Measurements from ENCODE around the gene TEX48. TPM values are rescaled to one million over a fixed set of nuclear protein-coding genes. Genes with fewer than 3 reads are reported as not detected.

TEX48 gene
- total RNA-seq, 2 experiments from 2014 or later: 0.69 to 0.75 TPM

- ATAC-seq (no peak), DNase-seq (no peak)
- H3K27me3 Mint-ChIP-seq: no peaks in the 10 kb centered on the region
- peaks cover 20% of the 10 kb centered on the region for H3K4me1 Mint-ChIP-seq
- intact Hi-C loops (cut with DNase I, micrococcal nuclease): no loop called here
- POLR2A ChIA-PET: no interaction called here
- no peak overlapping the region for H3K27ac Mint-ChIP-seq
- CTCF ChIA-PET: interaction anchor here (1.1 to 1.6 kb wide), 2 partner anchors 11 to 17 kb away, joined by 4 to 9 read pairs; no protein-coding TSS in a partner anchor
- no peaks in the 10 kb centered on the region for H3K9me3 Mint-ChIP-seq (ENCODE audit: low read depth)
- H3K36me3 Mint-ChIP-seq (ENCODE audit: low read depth): no peaks in the 10 kb centered on the region
- H3K4me3 Mint-ChIP-seq: no peak overlapping the region
Measured at GRCh38 chr9:114669961-114670360, 12.0 kb downstream of the TEX48 start.

GRCh38 chr9:114668146-114668545 is 13.8 kb downstream of the TEX48 start:
- Mint-ChIP-seq H3K27me3 (peaks cover 2% of the 10 kb centered on the region), H3K4me3 (no peak overlapping the region), H3K36me3 (ENCODE audit: low read depth) (no peaks in the 10 kb centered on the region), H3K9me3 (ENCODE audit: low read depth) (no peaks in the 10 kb centered on the region), H3K27ac (no peak overlapping the region), H3K4me1 (peaks cover 10% of the 10 kb centered on the region)
- intact Hi-C loops (cut with DNase I, micrococcal nuclease): no loop called here
- POLR2A ChIA-PET: no interaction called here
- CTCF ChIA-PET: interaction anchor here (0.7 to 5.7 kb wide), 3 partner anchors 14 to 263 kb away, joined by 3 to 33 read pairs (median 4); no protein-coding TSS in a partner anchor
- ATAC-seq: no peak
- DNase-seq: no peak

GRCh38 chr9:114666851-114667250 is 15.1 kb downstream of the TEX48 start:
- intact Hi-C loops (cut with DNase I, micrococcal nuclease): no loop called here
- Mint-ChIP-seq H3K27ac (peak overlapping the region; percentile 1), H3K27me3 (peaks cover 5% of the 10 kb centered on the region), H3K9me3 (ENCODE audit: low read depth) (no peaks in the 10 kb centered on the region), H3K4me3 (no peak overlapping the region), H3K36me3 (ENCODE audit: low read depth) (no peaks in the 10 kb centered on the region), H3K4me1 (peaks cover 10% of the 10 kb centered on the region)
- ChIA-PET POLR2A (interaction anchor here (0.5 kb wide), 1 partner anchor 10 kb away, joined by 3 read pairs; no protein-coding TSS in a partner anchor), CTCF (interaction anchor here (1.2 to 5.7 kb wide), 5 partner anchors 13 to 261 kb away, joined by 3 to 33 read pairs (median 5); no protein-coding TSS in a partner anchor)
- ATAC-seq (no peak), DNase-seq (peak; percentile 24)

GRCh38 chr9:114666401-114666800 is 15.6 kb downstream of the TEX48 start:
- Mint-ChIP-seq H3K4me3 (no peak overlapping the region), H3K27me3 (peaks cover 5% of the 10 kb centered on the region), H3K4me1 (peaks cover 10% of the 10 kb centered on the region), H3K27ac (peak overlapping the region; percentile 1), H3K9me3 (ENCODE audit: low read depth) (no peaks in the 10 kb centered on the region), H3K36me3 (ENCODE audit: low read depth) (no peaks in the 10 kb centered on the region)
- ChIA-PET CTCF (interaction anchor here (1.2 to 5.7 kb wide), 5 partner anchors 12 to 261 kb away, joined by 3 to 33 read pairs (median 5); no protein-coding TSS in a partner anchor), POLR2A (interaction anchor here (0.5 kb wide), 1 partner anchor 10 kb away, joined by 3 read pairs; no protein-coding TSS in a partner anchor)
- intact Hi-C loops (cut with DNase I, micrococcal nuclease): no loop called here
- DNase-seq (no peak), ATAC-seq (no peak)

GRCh38 chr9:114664181-114664580 is 17.8 kb downstream of the TEX48 start:
- H3K36me3 Mint-ChIP-seq (ENCODE audit: low read depth): no peaks in the 10 kb centered on the region
- no peaks in the 10 kb centered on the region for H3K9me3 Mint-ChIP-seq (ENCODE audit: low read depth)
- CTCF ChIA-PET: interaction anchor here (1.3 to 5.7 kb wide), 4 partner anchors 10 to 259 kb away, joined by 4 to 33 read pairs (median 6); no protein-coding TSS in a partner anchor
- POLR2A ChIA-PET: no interaction called here
- no peak overlapping the region for H3K4me3 Mint-ChIP-seq
- no peak overlapping the region for H3K27ac Mint-ChIP-seq
- no peak for ATAC-seq
- DNase-seq: no peak
- intact Hi-C loops (cut with DNase I, micrococcal nuclease): loop anchor here in 1 of 2 experiments (5.0 kb wide), 1 partner anchor 863 kb away; no protein-coding TSS in a partner anchor
- H3K27me3 Mint-ChIP-seq: peaks cover 5% of the 10 kb centered on the region
- peaks cover 10% of the 10 kb centered on the region for H3K4me1 Mint-ChIP-seq

GRCh38 chr9:114662081-114662989 is 19.7 kb downstream of the TEX48 start:
- intact Hi-C loops (cut with DNase I, micrococcal nuclease): loop anchor here (1.0 to 5.0 kb wide), 3 partner anchors 352 to 865 kb away; no protein-coding TSS in a partner anchor
- peaks cover 9% of the 10 kb centered on the region for H3K4me1 Mint-ChIP-seq
- ChIA-PET POLR2A (no interaction called here), CTCF (interaction anchor here (0.7 to 5.7 kb wide), 14 partner anchors 8 to 352 kb away, joined by 3 to 33 read pairs (median 4); partner anchors contain the start of gene TEX48)
- no peak overlapping the region for H3K4me3 Mint-ChIP-seq
- DNase-seq (peak; percentile 80), ATAC-seq (peak; percentile 92)
- H3K9me3 Mint-ChIP-seq (ENCODE audit: low read depth): no peaks in the 10 kb centered on the region
- H3K27me3 Mint-ChIP-seq: peaks cover 5% of the 10 kb centered on the region
- no peak overlapping the region for H3K27ac Mint-ChIP-seq
- H3K36me3 Mint-ChIP-seq (ENCODE audit: low read depth): no peaks in the 10 kb centered on the region

GRCh38 chr9:114657705-114658104 is 24.3 kb downstream of the TEX48 start, which contains the start of gene TEX53:
TSS of gene TEX53 (minus strand) at chr9:114657805. CDS start at chr9:114657774, 31 bp downstream.
- Mint-ChIP-seq H3K9me3 (ENCODE audit: low read depth) (no peaks in the 10 kb centered on the region), H3K4me3 (no peak within 1 kb of the TSS), H3K36me3 (ENCODE audit: low read depth) (no peaks in the 10 kb centered on the region), H3K27me3 (peaks cover 4% of the 10 kb centered on the region), H3K27ac (no peak within 1 kb of the TSS), H3K4me1 (peaks cover 14% of the 10 kb centered on the region)
- ATAC-seq: no peak
- POLR2A ChIA-PET: no interaction called here
- DNase-seq: no peak
- CTCF ChIA-PET: interaction anchor here (1.0 to 1.5 kb wide), 3 partner anchors 23 to 354 kb away, joined by 3 to 5 read pairs (median 4); no protein-coding TSS in a partner anchor
- intact Hi-C loops (cut with DNase I, micrococcal nuclease): no loop called here

- Mint-ChIP-seq H3K9me3 (ENCODE audit: low read depth) (no peaks in the 10 kb centered on the region), H3K4me1 (peaks cover 23% of the 10 kb centered on the region), H3K27me3 (no peaks in the 10 kb centered on the region), H3K4me3 (no peak overlapping the region), H3K27ac (no peak overlapping the region), H3K36me3 (ENCODE audit: low read depth) (no peaks in the 10 kb centered on the region)
- POLR2A ChIA-PET: no interaction called here
- DNase-seq (no peak), ATAC-seq (no peak)
- CTCF ChIA-PET: interaction anchor here (0.8 to 1.0 kb wide), 2 partner anchors 251 to 272 kb away, joined by 3 to 4 read pairs; no protein-coding TSS in a partner anchor
- intact Hi-C loops (cut with DNase I, micrococcal nuclease): no loop called here
Measured at GRCh38 chr9:114656301-114656700, 25.7 kb downstream of the TEX48 start.

- Mint-ChIP-seq H3K36me3 (ENCODE audit: low read depth) (no peaks in the 10 kb centered on the region), H3K27me3 (no peaks in the 10 kb centered on the region), H3K9me3 (ENCODE audit: low read depth) (no peaks in the 10 kb centered on the region), H3K4me3 (no peak overlapping the region), H3K4me1 (peaks cover 23% of the 10 kb centered on the region), H3K27ac (no peak overlapping the region)
- ATAC-seq (no peak), DNase-seq (no peak)
- CTCF ChIA-PET: interaction anchor here (1.0 to 5.7 kb wide), 3 partner anchors 10 to 260 kb away, joined by 3 to 148 read pairs (median 33); no protein-coding TSS in a partner anchor
- intact Hi-C loops (cut with DNase I, micrococcal nuclease): no loop called here
- POLR2A ChIA-PET: no interaction called here
Measured at GRCh38 chr9:114655689-114656088, 26.3 kb downstream of the TEX48 start.

- intact Hi-C loops (cut with DNase I, micrococcal nuclease): loop anchor here (1.0 to 5.0 kb wide), 9 partner anchors 36 to 546 kb away; partner anchors contain the start of gene WHRN (in 2 of the 2)
- H3K4me1 Mint-ChIP-seq: peaks cover 26% of the 10 kb centered on the region
- no peaks in the 10 kb centered on the region for H3K27me3 Mint-ChIP-seq
- ATAC-seq (peak; percentile 83), DNase-seq (peak; percentile 89)
- no peaks in the 10 kb centered on the region for H3K9me3 Mint-ChIP-seq (ENCODE audit: low read depth)
- peaks cover under 1% of the 10 kb centered on the region for H3K36me3 Mint-ChIP-seq (ENCODE audit: low read depth)
- H3K4me3 Mint-ChIP-seq: no peak overlapping the region
- H3K27ac Mint-ChIP-seq: peak overlapping the region; percentile 14
- ChIA-PET CTCF (interaction anchor here (0.6 to 5.7 kb wide), 86 partner anchors 8 to 871 kb away, joined by 3 to 148 read pairs (median 5); partner anchors contain the start of genes AKNA, ATP6V1G1, TEX48 and TNFSF15), POLR2A (interaction anchor here (0.6 to 1.1 kb wide), 5 partner anchors 41 to 248 kb away, joined by 3 to 5 read pairs (median 3); no protein-coding TSS in a partner anchor)
Measured at GRCh38 chr9:114653556-114654159, 28.3 kb downstream of the TEX48 start.

Measured in activated CD4-positive, alpha-beta T cell treated with anti-CD3 and anti-CD28 coated beads for 36 hours (primary cell).